ENCODE data around the gene TNFAIP8. TPM values are rescaled to one million over a fixed set of nuclear protein-coding genes. Genes with fewer than 3 reads are reported as not detected.

The TNFAIP8 gene
- total RNA-seq, 1 experiment from 2014 or later = 7.3 TPM

DNA sequence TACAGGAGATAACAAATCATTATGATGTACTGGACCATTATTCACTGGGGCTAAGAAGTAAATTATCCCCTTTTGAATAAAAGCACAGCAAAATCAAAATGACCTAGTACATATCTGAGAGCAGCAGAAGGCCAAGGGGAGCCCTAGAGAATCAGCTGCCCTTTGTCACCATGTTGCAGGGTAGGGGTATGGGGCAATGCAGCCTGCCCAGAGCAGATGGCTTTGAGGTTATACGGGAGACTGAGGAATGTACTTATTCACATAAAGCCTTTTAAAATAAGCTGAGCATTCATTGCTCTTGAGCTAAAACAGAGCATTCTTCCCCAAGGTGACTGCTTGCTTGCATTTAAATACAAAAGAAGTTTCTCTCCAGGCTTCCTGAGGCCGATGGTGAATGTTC, 2.6 kb upstream of the TNFAIP8 start:
- WGBS (ENCODE audit: extremely low coverage, insufficient read length, low lambda C conversion rate) = no CpG with 5 or more reads among the region's 2 CpGs
- peaks cover 14% of the 10 kb centered on the region for H3K23me2 ChIP-seq (ENCODE audit: insufficient read length, low read depth, low read length, poor library complexity, severe bottlenecking)
- no peak overlapping the region for H2AFZ ChIP-seq (ENCODE audit: low read length)
- TF ChIP-seq, protein P1, sequence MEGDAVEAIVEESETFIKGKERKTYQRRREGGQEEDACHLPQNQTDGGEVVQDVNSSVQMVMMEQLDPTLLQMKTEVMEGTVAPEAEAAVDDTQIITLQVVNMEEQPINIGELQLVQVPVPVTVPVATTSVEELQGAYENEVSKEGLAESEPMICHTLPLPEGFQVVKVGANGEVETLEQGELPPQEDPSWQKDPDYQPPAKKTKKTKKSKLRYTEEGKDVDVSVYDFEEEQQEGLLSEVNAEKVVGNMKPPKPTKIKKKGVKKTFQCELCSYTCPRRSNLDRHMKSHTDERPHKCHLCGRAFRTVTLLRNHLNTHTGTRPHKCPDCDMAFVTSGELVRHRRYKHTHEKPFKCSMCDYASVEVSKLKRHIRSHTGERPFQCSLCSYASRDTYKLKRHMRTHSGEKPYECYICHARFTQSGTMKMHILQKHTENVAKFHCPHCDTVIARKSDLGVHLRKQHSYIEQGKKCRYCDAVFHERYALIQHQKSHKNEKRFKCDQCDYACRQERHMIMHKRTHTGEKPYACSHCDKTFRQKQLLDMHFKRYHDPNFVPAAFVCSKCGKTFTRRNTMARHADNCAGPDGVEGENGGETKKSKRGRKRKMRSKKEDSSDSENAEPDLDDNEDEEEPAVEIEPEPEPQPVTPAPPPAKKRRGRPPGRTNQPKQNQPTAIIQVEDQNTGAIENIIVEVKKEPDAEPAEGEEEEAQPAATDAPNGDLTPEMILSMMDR (conservative IDR thresholded peaks at IDR 0.05) = no peak
- H4K20me1 ChIP-seq (ENCODE audit: control insufficient read depth, insufficient read depth, insufficient read length) = no peaks in the 10 kb centered on the region
- H4K8ac ChIP-seq (replicated peaks; ENCODE audit: insufficient read length, low read depth, low read length) = no peak overlapping the region
- no peak overlapping the region for H3K4me3 Mint-ChIP-seq
- no peak overlapping the region for H2BK12ac ChIP-seq (ENCODE audit: insufficient read length, low read depth, low read length)
- no peak overlapping the region for H3K18ac ChIP-seq (ENCODE audit: insufficient read length, low read depth, low read length)
- H3K4me1 ChIP-seq (ENCODE audit: insufficient read depth, low read length) = peaks cover 12% of the 10 kb centered on the region; the same call in 1 of the 2 replicates
- no peak overlapping the region for H3K27ac Mint-ChIP-seq
- H3K27me3 ChIP-seq (ENCODE audit: insufficient read depth, low read length) = no peaks in the 10 kb centered on the region
- H3T11ph ChIP-seq (ENCODE audit: low read length) = no peak overlapping the region
- H3K36me3 Mint-ChIP-seq (ENCODE audit: insufficient read depth in 1 of 3, low read depth in 3 of 3) = no peaks in the 10 kb centered on the region
- no peak overlapping the region for H4K91ac ChIP-seq (ENCODE audit: insufficient read length, low read depth, low read length)
- H3K9me3 ChIP-seq (ENCODE audit: control insufficient read depth, low read depth, low read length) = no peaks in the 10 kb centered on the region
- H3K79me1 ChIP-seq (ENCODE audit: insufficient read depth, low read depth, low read length, poor library complexity, severe bottlenecking) = no peaks in the 10 kb centered on the region
- H3K9ac ChIP-seq (ENCODE audit: extremely low read depth, insufficient read length, low read length) = no peak overlapping the region
- H3K4me1 Mint-ChIP-seq = peaks cover 60% of the 10 kb centered on the region in 2 experiments
- H3K56ac ChIP-seq (ENCODE audit: insufficient read length, low read depth, low read length) = no peak overlapping the region
- H3K79me2 ChIP-seq (ENCODE audit: insufficient read depth, low read length) = no peaks in the 10 kb centered on the region
- H3K4ac ChIP-seq (ENCODE audit: low read depth, low read length) = no peak overlapping the region
- no peaks in the 10 kb centered on the region for H3K9me3 Mint-ChIP-seq
- no peak overlapping the region for H3K4me2 ChIP-seq (ENCODE audit: insufficient read depth, insufficient read length, low read length)
- no peak overlapping the region for H2BK15ac ChIP-seq (ENCODE audit: low read depth, low read length)
- H2BK20ac ChIP-seq (ENCODE audit: low read depth, low read length, poor library complexity, severe bottlenecking) = no peak overlapping the region
- peaks cover 19% of the 10 kb centered on the region for H3K27me3 Mint-ChIP-seq (ENCODE audit: low read depth)
- peak overlapping the region; percentile 24 for H3K27ac ChIP-seq (ENCODE audit: insufficient read length, low read depth, low read length)
- H2BK120ac ChIP-seq (ENCODE audit: low read depth, low read length, poor library complexity, severe bottlenecking) = no peak overlapping the region
- no peak overlapping the region for H3K14ac ChIP-seq (ENCODE audit: insufficient read depth, low read length)
- no peak overlapping the region for H2AK5ac ChIP-seq (ENCODE audit: insufficient read length, low read length)
- H4K5ac ChIP-seq (ENCODE audit: insufficient read length, low read depth, low read length) = no peak overlapping the region
- no peak overlapping the region for H2BK5ac ChIP-seq (ENCODE audit: insufficient read length, low read length)
- no peak for DNase-seq
- H3K23ac ChIP-seq (ENCODE audit: insufficient read length, low read depth, low read length) = no peak overlapping the region

All from H9 (cell line).